ENCODE measurements around the gene CFAP92. TPM values are rescaled to one million over a fixed set of nuclear protein-coding genes. Genes with fewer than 3 reads are reported as not detected.
"Not testable (repeated sequence)": the region's sequence is repeated elsewhere in the genome, so short reads cannot be mapped to it uniquely, and the experiment has no call there.

The CFAP92 gene
- total RNA-seq, 1 experiment from 2014 or later: 0.16 TPM

GRCh38 chr3:128882719-128883118, 111.2 kb downstream of the CFAP92 start:
- ChIA-PET POLR2A (interaction anchor here (0.6 to 0.7 kb wide), 3 partner anchors 196 to 1002 kb away, joined by 3 read pairs; no protein-coding TSS in a partner anchor), CTCF (interaction anchor here (2.8 kb wide), 1 partner anchor 202 kb away, joined by 10 read pairs; no protein-coding TSS in a partner anchor)
- Mint-ChIP-seq H3K36me3 (ENCODE audit: insufficient read depth, unreplicated experiment) (peaks cover 52% of the 10 kb centered on the region), H3K9me3 (ENCODE audit: unreplicated experiment) (no peaks in the 10 kb centered on the region), H3K27ac (ENCODE audit: low read depth, unreplicated experiment) (peak overlapping the region; percentile 31), H3K27me3 (ENCODE audit: insufficient read depth, unreplicated experiment) (no peaks in the 10 kb centered on the region), H3K4me1 (ENCODE audit: insufficient read depth, unreplicated experiment) (peaks cover 34% of the 10 kb centered on the region), H3K4me3 (ENCODE audit: unreplicated experiment) (no peak overlapping the region)
- no peak for TF ChIP-seq CTCF (IDR thresholded peaks at IDR 0.05; ENCODE audit: unreplicated experiment)
- no TSS peak for BruUV-seq (replicated peaks)
- no peak for DNase-seq (ENCODE audit: unreplicated experiment)
- intact Hi-C loops (cut with micrococcal nuclease): no loop called here

GRCh38 chr3:128881576-128881975, 112.3 kb downstream of the CFAP92 start:
- ChIA-PET POLR2A (interaction anchor here (0.7 kb wide), 1 partner anchor 154 kb away, joined by 3 read pairs; no protein-coding TSS in a partner anchor), CTCF (interaction anchor here (0.7 to 2.8 kb wide), 2 partner anchors 200 to 273 kb away, joined by 3 to 10 read pairs; no protein-coding TSS in a partner anchor)
- BruUV-seq (replicated peaks): no TSS peak
- Mint-ChIP-seq H3K4me1 (ENCODE audit: insufficient read depth, unreplicated experiment) (peaks cover 37% of the 10 kb centered on the region), H3K27me3 (ENCODE audit: insufficient read depth, unreplicated experiment) (no peaks in the 10 kb centered on the region), H3K36me3 (ENCODE audit: insufficient read depth, unreplicated experiment) (peaks cover 42% of the 10 kb centered on the region), H3K27ac (ENCODE audit: low read depth, unreplicated experiment) (peak overlapping the region; percentile 63), H3K9me3 (ENCODE audit: unreplicated experiment) (no peaks in the 10 kb centered on the region), H3K4me3 (ENCODE audit: unreplicated experiment) (peak overlapping the region; percentile 82)
- DNase-seq (ENCODE audit: unreplicated experiment): no peak
- intact Hi-C loops (cut with micrococcal nuclease): no loop called here
- TF ChIP-seq CTCF (IDR thresholded peaks at IDR 0.05; ENCODE audit: unreplicated experiment): no peak

GRCh38 chr3:128880455-128880854, 113.4 kb downstream of the CFAP92 start:
- Mint-ChIP-seq H3K27ac (ENCODE audit: low read depth, unreplicated experiment) (peak overlapping the region; percentile 92), H3K4me1 (ENCODE audit: insufficient read depth, unreplicated experiment) (peaks cover 37% of the 10 kb centered on the region), H3K36me3 (ENCODE audit: insufficient read depth, unreplicated experiment) (peaks cover 36% of the 10 kb centered on the region), H3K4me3 (ENCODE audit: unreplicated experiment) (peak overlapping the region; percentile 82)
- DNase-seq (ENCODE audit: unreplicated experiment); BruUV-seq (replicated peaks); H3K27me3 Mint-ChIP-seq (ENCODE audit: insufficient read depth, unreplicated experiment); intact Hi-C loops (cut with micrococcal nuclease); H3K9me3 Mint-ChIP-seq (ENCODE audit: unreplicated experiment): not testable (repeated sequence)
- ChIA-PET POLR2A (interaction anchor here (1.6 to 4.8 kb wide), 5 partner anchors 8 to 231 kb away, joined by 4 to 89 read pairs (median 27); partner anchors contain the start of genes RAB7A and RPN1), CTCF (interaction anchor here (0.6 to 2.8 kb wide), 4 partner anchors 68 to 559 kb away, joined by 3 to 10 read pairs (median 6); partner anchors contain the start of genes IFT122 and MBD4)

GRCh38 chr3:128879991-128880390, 113.9 kb downstream of the CFAP92 start:
- H3K4me1 Mint-ChIP-seq (ENCODE audit: insufficient read depth, unreplicated experiment): peaks cover 37% of the 10 kb centered on the region
- POLR2A ChIA-PET: interaction anchor here (0.5 to 4.8 kb wide), 16 partner anchors 8 to 1250 kb away, joined by 3 to 89 read pairs (median 4); partner anchors contain the start of genes CNBP, RAB7A and RPN1
- DNase-seq (ENCODE audit: unreplicated experiment): no peak
- no peaks in the 10 kb centered on the region for H3K9me3 Mint-ChIP-seq (ENCODE audit: unreplicated experiment)
- H3K27ac Mint-ChIP-seq (ENCODE audit: low read depth, unreplicated experiment): peak overlapping the region; percentile 92
- H3K4me3 Mint-ChIP-seq (ENCODE audit: unreplicated experiment): peak overlapping the region; percentile 82
- CTCF ChIA-PET: interaction anchor here (0.6 to 4.8 kb wide), 5 partner anchors 68 to 1054 kb away, joined by 3 to 32 read pairs (median 5); partner anchors contain the start of genes IFT122 and MBD4
- H3K27me3 Mint-ChIP-seq (ENCODE audit: insufficient read depth, unreplicated experiment): no peaks in the 10 kb centered on the region
- peaks cover 32% of the 10 kb centered on the region for H3K36me3 Mint-ChIP-seq (ENCODE audit: insufficient read depth, unreplicated experiment)
- intact Hi-C loops (cut with micrococcal nuclease): loop anchor here (1.0 to 10.0 kb wide), 2 partner anchors 200 to 265 kb away; no protein-coding TSS in a partner anchor
- TF ChIP-seq CTCF (IDR thresholded peaks at IDR 0.05; ENCODE audit: unreplicated experiment): no peak
- no TSS peak for BruUV-seq (replicated peaks)
